Fibroblast of mammary gland (primary cell): ENCODE results near the gene FAM110A.

Source experiments
- DNase-seq: peaks from one replicate; pipeline ENCODE4 v3.0.0-alpha.2; 2010; ENCODE audit warnings: low read depth
- H3K4me3 ChIP-seq: 2 replicates; pipeline ENCODE4 v1.5.1; 2011; ENCODE audit warnings: low read depth, mild to moderate bottlenecking, low read length, moderate library complexity; ENCODE audit not compliant: control insufficient read depth
- CTCF ChIP-seq: conservative IDR thresholded peaks from 2 replicates; pipeline ENCODE4 v1.5.1; 2011; ENCODE audit warnings: low read depth, low read length, inconsistent platforms; ENCODE audit not compliant: control insufficient read depth, insufficient read depth

FAM110A gene

DNA sequence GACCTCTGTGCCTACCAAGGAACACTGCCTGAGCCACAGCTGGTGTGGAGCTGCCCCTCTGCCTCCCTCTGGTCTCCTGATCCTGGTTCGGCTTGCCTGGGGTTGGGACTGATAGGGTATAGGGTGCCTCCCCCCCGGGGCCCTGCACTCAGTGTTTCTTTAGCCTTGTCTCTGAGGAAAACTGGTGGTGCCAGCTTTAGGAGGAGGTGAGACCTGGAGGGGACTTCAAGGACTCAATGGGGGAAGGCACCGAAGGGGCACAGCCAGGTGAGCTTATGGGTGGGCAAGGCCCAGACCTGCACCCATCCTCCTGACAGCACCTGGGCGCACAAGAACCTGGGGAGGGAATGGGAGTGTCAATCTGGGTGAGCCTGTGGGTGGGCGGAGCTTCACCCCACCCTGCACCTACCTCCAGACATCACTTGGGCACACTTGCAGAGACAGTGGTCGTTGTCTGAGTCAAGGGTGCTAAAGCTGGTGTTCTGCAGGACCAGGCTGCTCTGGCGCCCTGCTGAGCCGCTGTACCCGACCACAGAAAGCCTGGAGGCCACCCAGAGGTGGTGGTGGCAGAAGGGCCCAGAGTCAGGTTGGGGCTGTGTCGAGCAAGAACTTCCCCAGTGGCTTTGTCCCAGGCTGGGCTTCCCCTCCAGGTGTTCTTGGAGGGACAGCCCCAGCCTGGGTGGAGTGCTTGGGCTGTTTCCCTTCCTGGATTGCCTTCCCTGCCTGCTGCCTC lies 40.5 kb downstream of the FAM110A start:
- no peak for TF ChIP-seq CTCF
- H3K4me3 ChIP-seq: no peak overlapping the region
- DNase-seq: no peak

GRCh38 chr20:875115-875514 lies 41.6 kb downstream of the FAM110A start:
- no peak overlapping the region for H3K4me3 ChIP-seq
- TF ChIP-seq CTCF: no peak
- no peak for DNase-seq

GRCh38 chr20:877814-878213 lies 44.3 kb downstream of the FAM110A start:
- no peak overlapping the region for H3K4me3 ChIP-seq
- DNase-seq: no peak
- TF ChIP-seq CTCF: no peak

DNA sequence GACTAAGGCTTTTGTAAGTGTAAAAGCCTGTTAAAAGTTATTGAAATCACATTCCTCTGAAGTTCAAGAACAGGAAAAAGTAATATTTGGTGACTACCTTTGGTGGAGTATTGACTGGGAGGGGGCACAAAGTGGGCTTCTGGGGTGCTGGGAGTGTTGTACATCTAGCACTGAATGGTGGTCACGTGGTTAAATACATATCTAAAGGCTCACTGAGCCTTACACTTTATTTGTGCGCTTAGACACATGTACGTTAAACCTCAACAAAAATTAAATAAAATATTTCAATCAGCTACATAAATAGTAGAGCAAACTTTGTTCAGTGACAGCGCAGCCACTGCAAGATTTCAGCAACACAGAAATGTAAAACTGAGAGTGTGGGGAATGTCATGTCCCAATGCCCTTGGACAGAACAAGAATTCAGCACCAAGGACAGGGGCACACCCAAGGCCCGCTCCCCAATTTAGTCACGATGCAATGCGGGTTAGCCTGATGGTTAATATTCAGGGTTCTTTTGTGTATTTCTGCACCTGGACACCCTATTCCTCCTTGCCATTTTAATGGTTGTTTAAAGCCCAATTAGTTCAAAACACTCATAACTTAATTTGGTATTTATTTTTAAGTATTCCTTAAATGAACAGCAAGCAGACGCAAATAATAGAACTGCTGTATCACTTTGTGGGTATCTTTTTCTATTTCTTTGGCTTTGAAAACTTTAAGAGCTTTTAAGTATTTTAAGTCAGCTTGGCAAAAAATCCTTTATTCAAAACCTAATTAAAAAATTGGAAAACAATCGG lies 45.2 kb downstream of the FAM110A start:
- no peak for TF ChIP-seq CTCF
- peak; percentile 22 for DNase-seq
- H3K4me3 ChIP-seq: no peak overlapping the region

- no peak for TF ChIP-seq CTCF
Measured at GRCh38 chr20:879626-880025, 46.1 kb downstream of the FAM110A start.

DNA sequence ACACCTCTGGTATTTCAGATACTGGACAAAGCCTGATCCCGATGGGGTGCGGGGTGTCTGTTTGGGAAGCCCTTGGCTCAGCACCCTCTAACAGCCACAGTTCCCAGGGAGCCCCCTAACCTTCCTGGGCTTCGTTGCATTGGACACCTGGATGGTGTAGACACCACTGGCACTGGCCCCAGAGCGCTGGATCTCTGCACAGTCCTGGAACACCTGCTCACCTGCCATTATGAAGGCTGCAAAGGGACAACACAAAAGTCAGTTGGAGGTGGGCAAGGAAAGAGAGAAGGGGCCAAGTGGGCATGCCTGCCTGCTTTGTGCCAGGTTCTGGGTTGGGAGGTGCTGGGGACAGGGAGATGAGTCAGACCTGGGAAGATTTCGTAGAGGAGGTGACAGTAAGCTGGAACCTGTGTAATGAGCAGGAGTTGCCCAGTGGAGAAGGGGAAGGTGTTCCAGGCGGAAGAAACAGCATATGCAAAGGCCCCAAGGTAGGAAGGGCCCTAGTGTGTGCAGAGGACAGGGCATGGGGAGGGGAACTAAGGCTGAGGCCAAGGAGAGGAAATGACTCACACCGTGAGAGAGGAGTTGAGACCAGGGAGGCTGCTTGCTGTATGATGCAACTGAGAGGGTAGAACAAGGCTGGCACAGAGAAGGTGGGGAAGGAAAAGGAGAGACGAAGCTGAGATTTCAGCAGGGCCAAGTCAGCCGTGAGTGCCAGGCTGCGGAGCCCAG lies 47.7 kb downstream of the FAM110A start:
- DNase-seq: peak; percentile 52
- TF ChIP-seq CTCF: no peak
- H3K4me3 ChIP-seq: no peak overlapping the region

More at GRCh38 chr20:879626-880025, 46.1 kb downstream of the FAM110A start:
- DNase-seq: no peak
- no peak overlapping the region for H3K4me3 ChIP-seq
